Measurements from ENCODE around the gene ODAD2.

DNA sequence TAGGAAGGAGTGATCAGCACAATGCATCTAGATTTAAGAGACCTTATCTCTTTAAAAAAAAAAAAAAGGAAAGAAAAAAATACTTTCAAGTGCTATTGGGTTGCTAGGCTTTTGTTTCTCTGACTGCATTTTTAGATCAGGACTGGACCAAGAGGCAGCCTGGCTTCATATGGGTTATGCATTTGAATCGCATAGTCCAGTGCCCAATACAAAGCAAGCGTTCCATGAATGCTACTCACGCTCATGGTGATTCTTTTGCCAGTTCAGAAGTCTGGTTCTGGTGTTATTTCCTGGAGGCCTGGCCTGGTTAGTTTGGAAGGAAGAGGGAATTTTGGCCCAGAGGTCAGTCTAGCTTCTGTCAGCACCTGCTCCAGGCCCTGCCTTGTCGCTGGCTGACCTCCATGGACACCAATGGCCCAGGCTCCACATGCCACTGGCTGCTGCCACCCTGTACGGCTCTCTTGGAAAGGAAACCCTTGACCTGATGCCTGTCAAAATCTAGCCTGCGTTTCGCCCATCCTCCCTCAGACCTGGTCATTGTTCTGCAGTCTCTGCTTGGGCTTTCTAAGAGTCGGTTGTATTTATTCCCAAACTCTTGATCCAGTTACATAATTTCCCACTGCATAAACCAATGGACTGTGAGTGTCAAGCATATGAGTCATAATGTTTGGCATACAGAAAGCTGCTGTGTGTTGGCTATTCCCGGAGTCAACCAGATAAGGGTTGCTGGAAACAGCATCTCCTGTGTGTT is 178.9 kb downstream of the ODAD2 start:
- TF ChIP-seq POLR2AphosphoS5 (IDR thresholded peaks at IDR 0.05; ENCODE audit: low read depth, low read length) (no peak), POLR2A (IDR thresholded peaks at IDR 0.05; ENCODE audit: low read depth, low read length) (no peak), TAF1 (IDR thresholded peaks at IDR 0.05; ENCODE audit: low read depth, low read length) (no peak)
